ENCODE data around the gene MEGF9.

The MEGF9 gene

GRCh38 chr9:120714088-120714845, at the start of gene MEGF9:
TSS of gene MEGF9 (minus strand) at chr9:120714470. CDS start at chr9:120714358, 112 bp downstream.
- H3K79me2 ChIP-seq (ENCODE audit: insufficient read depth, low read length): 0 out of 2 replicates have a peak, but pooled peaks cover 11% of the 10 kb centered on the region
- peak within 1 kb of the TSS; percentile 33; the same call in 1 of the 2 replicates for H2AFZ ChIP-seq (ENCODE audit: low read length)
- H3K4me3 ChIP-seq (ENCODE audit: low read depth, low read length, poor library complexity, severe bottlenecking): peak within 1 kb of the TSS; percentile 84
- H3K9me2 ChIP-seq (ENCODE audit: low read depth, low read length): no peaks in the 10 kb centered on the region
- no peaks in the 10 kb centered on the region for H3F3A ChIP-seq (ENCODE audit: insufficient read depth, low read length)
- no peaks in the 10 kb centered on the region for H3K9me3 ChIP-seq (ENCODE audit: low read length)
- TF ChIP-seq, protein P1, sequence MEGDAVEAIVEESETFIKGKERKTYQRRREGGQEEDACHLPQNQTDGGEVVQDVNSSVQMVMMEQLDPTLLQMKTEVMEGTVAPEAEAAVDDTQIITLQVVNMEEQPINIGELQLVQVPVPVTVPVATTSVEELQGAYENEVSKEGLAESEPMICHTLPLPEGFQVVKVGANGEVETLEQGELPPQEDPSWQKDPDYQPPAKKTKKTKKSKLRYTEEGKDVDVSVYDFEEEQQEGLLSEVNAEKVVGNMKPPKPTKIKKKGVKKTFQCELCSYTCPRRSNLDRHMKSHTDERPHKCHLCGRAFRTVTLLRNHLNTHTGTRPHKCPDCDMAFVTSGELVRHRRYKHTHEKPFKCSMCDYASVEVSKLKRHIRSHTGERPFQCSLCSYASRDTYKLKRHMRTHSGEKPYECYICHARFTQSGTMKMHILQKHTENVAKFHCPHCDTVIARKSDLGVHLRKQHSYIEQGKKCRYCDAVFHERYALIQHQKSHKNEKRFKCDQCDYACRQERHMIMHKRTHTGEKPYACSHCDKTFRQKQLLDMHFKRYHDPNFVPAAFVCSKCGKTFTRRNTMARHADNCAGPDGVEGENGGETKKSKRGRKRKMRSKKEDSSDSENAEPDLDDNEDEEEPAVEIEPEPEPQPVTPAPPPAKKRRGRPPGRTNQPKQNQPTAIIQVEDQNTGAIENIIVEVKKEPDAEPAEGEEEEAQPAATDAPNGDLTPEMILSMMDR (IDR thresholded peaks at IDR 0.05; ENCODE audit: low read length): no peak
- TF ChIP-seq EZH2 (IDR thresholded peaks at IDR 0.05; ENCODE audit: borderline replicate concordance, low read length): no peak
- H3K27me3 ChIP-seq (ENCODE audit: insufficient read depth, low read length): no peaks in the 10 kb centered on the region
- H3K4me1 ChIP-seq (ENCODE audit: insufficient read depth, low read length, severe bottlenecking): peaks cover 52% of the 10 kb centered on the region
- no peaks in the 10 kb centered on the region for H4K20me1 ChIP-seq (ENCODE audit: insufficient read depth, low read length)
- no peaks in the 10 kb centered on the region for H3K36me3 ChIP-seq (ENCODE audit: insufficient read depth, low read length)
- peak within 1 kb of the TSS; percentile 52 for H3K27ac ChIP-seq (ENCODE audit: low read depth, low read length, poor library complexity, severe bottlenecking)
- peak within 1 kb of the TSS; percentile 93 for H3K9ac ChIP-seq (ENCODE audit: low read length)
- H3K4me2 ChIP-seq (ENCODE audit: low read length): peak within 1 kb of the TSS; percentile 92

DNA sequence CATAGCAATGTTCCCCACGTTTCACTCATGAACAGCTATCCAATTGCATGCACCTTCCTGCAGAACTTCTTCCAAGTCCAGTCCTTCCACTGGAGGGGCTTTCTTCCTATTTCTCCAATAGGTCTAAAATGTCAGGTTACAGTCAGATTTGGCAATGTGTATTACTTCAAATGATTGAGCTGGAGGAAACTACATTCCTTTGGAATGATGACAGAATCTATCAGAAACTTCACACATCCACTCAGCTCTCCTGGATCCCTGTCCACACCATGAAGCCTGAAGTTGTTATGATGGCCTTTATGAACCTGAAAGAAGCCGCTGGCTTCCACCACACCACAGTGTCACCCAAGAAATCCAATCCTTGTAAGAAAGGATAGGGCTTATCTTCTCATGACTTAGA, 46.7 kb upstream of the MEGF9 start:
- no peaks in the 10 kb centered on the region for H3K27me3 ChIP-seq (ENCODE audit: insufficient read depth, low read length)
- H3K27ac ChIP-seq (ENCODE audit: low read depth, low read length, poor library complexity, severe bottlenecking): no peak overlapping the region
- no peak for TF ChIP-seq EZH2 (IDR thresholded peaks at IDR 0.05; ENCODE audit: borderline replicate concordance, low read length)
- TF ChIP-seq, protein P1 (IDR thresholded peaks at IDR 0.05; ENCODE audit: low read length): no peak
- no peaks in the 10 kb centered on the region for H4K20me1 ChIP-seq (ENCODE audit: insufficient read depth, low read length)
- H3K9ac ChIP-seq (ENCODE audit: low read length): no peak overlapping the region
- no peaks in the 10 kb centered on the region for H3F3A ChIP-seq (ENCODE audit: insufficient read depth, low read length)
- H3K9me2 ChIP-seq (ENCODE audit: low read depth, low read length): no peaks in the 10 kb centered on the region
- H2AFZ ChIP-seq (ENCODE audit: low read length): no peak overlapping the region
- H3K4me1 ChIP-seq (ENCODE audit: insufficient read depth, low read length, severe bottlenecking): peaks cover 19% of the 10 kb centered on the region
- H3K4me2 ChIP-seq (ENCODE audit: low read length): no peak overlapping the region
- H3K9me3 ChIP-seq (ENCODE audit: low read length): no peaks in the 10 kb centered on the region
- H3K4me3 ChIP-seq (ENCODE audit: low read depth, low read length, poor library complexity, severe bottlenecking): no peak overlapping the region
- peaks cover 67% of the 10 kb centered on the region for H3K36me3 ChIP-seq (ENCODE audit: insufficient read depth, low read length)
- no peaks in the 10 kb centered on the region for H3K79me2 ChIP-seq (ENCODE audit: insufficient read depth, low read length)

DNA sequence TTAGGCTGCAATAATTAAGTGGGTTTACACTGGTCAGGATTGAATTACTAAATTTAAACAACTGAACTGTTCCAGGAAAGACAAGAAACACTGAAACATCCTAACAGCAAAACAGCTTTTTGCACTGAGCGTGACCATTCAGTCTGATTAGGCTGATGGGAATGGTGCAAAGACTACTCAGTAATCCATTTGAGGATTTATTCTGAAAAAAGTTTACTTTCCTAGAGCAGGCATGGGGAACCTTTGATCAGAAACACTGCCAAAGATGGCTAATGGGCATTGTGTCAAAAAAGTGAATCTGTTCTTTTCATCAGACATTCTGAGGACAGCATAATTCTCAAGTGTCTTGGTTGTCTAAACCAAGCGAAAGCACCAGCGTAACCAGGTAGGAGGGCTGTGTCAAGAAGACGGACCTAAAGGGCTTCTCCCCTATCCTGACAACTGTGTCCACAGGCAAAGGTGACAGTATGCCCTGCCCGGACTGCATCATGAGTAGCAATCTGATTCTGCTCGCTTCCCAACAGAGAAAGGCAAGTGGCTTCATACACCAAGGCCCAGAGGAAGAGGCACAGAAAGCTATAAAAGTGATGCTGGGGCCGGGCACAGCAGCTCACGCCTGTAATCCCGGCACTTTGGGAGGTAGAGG, 45.6 kb upstream of the MEGF9 start:
- TF ChIP-seq, protein P1 (IDR thresholded peaks at IDR 0.05; ENCODE audit: low read length): no peak
- no peak for TF ChIP-seq EZH2 (IDR thresholded peaks at IDR 0.05; ENCODE audit: borderline replicate concordance, low read length)
- no peaks in the 10 kb centered on the region for H3K9me2 ChIP-seq (ENCODE audit: low read depth, low read length)
- H3K79me2 ChIP-seq (ENCODE audit: insufficient read depth, low read length): no peaks in the 10 kb centered on the region
- no peaks in the 10 kb centered on the region for H4K20me1 ChIP-seq (ENCODE audit: insufficient read depth, low read length)
- H3K27me3 ChIP-seq (ENCODE audit: insufficient read depth, low read length): no peaks in the 10 kb centered on the region
- no peak overlapping the region for H3K9ac ChIP-seq (ENCODE audit: low read length)
- peaks cover 20% of the 10 kb centered on the region for H3K4me1 ChIP-seq (ENCODE audit: insufficient read depth, low read length, severe bottlenecking)
- H3F3A ChIP-seq (ENCODE audit: insufficient read depth, low read length): no peaks in the 10 kb centered on the region
- no peak overlapping the region for H3K4me3 ChIP-seq (ENCODE audit: low read depth, low read length, poor library complexity, severe bottlenecking)
- H3K9me3 ChIP-seq (ENCODE audit: low read length): no peaks in the 10 kb centered on the region
- H3K27ac ChIP-seq (ENCODE audit: low read depth, low read length, poor library complexity, severe bottlenecking): no peak overlapping the region
- no peak overlapping the region for H3K4me2 ChIP-seq (ENCODE audit: low read length)
- no peak overlapping the region for H2AFZ ChIP-seq (ENCODE audit: low read length)
- H3K36me3 ChIP-seq (ENCODE audit: insufficient read depth, low read length): peaks cover 57% of the 10 kb centered on the region

Data from OCI-LY1 (cell line).